Mammary epithelial cell (primary cell): ENCODE data around the gene TP73.

Source experiments
- EZH2 ChIP-seq: IDR thresholded peaks from 2 replicates; pipeline ENCODE4 v1.6.1; 2012; ENCODE audit warnings: low read length, inconsistent platforms, borderline replicate concordance
- TF ChIP-seq, protein P1 (sequence below), 2 donors: IDR thresholded peaks in 1 of 2; conservative IDR thresholded peaks in 1 of 2; 2 replicates each; pipeline ENCODE4 v1.5.1; 2011 to 2012; ENCODE audit warnings: inconsistent platforms in 2 of 2, low read length in 2 of 2, mild to moderate bottlenecking in 2 of 2, control low read depth in 1 of 2, low read depth in 1 of 2; ENCODE audit not compliant: insufficient read depth in 1 of 2; ENCODE audit errors: extremely low read depth in 1 of 2

DNA sequence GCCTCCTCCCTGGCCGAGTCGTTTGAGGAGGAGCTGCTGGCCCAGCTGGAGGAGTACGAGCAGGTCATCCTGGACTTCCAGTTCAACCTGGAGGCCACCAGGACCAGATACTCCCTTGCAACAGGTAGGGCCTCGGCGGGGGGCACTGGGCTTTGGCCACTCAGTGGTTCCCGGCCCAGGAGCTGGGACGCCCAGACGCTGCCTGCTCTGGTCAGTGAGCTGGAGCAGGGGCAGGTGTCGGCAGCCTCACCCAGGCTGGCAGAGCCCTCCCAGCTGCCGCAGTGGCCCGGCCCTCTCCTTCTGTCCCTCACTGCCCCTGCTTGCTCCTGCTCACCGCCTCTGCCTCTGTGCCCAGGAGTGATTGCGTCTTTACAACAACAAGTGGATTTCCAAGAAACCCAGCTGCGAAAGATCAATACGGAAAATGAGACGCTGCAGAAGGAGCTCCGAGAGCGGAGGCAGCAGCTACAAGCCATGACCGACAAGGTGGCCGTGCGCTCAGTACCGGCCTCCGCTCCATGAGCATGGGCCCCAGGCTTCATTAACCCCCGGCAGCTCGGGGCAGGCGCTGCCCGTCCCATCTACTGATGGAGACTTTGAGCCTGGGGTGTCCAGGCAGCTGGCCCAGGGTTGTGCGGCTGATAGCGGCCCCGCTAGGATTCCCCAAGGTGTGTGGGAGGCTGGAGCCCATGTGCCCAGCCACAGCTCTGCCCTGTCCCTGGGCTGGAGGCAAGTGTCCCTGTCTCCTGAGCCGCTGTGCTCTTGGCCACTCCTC, 111.2 kb downstream of the TP73 start:
- TF ChIP-seq, protein P1, sequence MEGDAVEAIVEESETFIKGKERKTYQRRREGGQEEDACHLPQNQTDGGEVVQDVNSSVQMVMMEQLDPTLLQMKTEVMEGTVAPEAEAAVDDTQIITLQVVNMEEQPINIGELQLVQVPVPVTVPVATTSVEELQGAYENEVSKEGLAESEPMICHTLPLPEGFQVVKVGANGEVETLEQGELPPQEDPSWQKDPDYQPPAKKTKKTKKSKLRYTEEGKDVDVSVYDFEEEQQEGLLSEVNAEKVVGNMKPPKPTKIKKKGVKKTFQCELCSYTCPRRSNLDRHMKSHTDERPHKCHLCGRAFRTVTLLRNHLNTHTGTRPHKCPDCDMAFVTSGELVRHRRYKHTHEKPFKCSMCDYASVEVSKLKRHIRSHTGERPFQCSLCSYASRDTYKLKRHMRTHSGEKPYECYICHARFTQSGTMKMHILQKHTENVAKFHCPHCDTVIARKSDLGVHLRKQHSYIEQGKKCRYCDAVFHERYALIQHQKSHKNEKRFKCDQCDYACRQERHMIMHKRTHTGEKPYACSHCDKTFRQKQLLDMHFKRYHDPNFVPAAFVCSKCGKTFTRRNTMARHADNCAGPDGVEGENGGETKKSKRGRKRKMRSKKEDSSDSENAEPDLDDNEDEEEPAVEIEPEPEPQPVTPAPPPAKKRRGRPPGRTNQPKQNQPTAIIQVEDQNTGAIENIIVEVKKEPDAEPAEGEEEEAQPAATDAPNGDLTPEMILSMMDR (conservative IDR thresholded peaks at IDR 0.05 in 1 of 2, IDR thresholded peaks at IDR 0.05 in 1 of 2; ENCODE audit: extremely low read depth in 1 of 2, insufficient read depth in 1 of 2, low read depth in 1 of 2, low read length in 2 of 2) = no peak
- no peak for TF ChIP-seq EZH2
